Subcutaneous abdominal adipose tissue (tissue), 5 donors: Measurements from ENCODE around the gene TRPM2.

ENCODE experiments used
- H3K27ac ChIP-seq: one replicate; pipeline ENCODE4 v1.7.0; 2013; ENCODE audit warnings: low read depth, mild to moderate bottlenecking, inconsistent platforms, low read length, moderate library complexity
- H3K27me3 ChIP-seq, 5 donors: one replicate each; pipeline ENCODE4 v1.7.0; 2013; ENCODE audit warnings: low read length in 5 of 5, inconsistent platforms in 1 of 5; ENCODE audit not compliant: control insufficient read depth in 5 of 5, insufficient read depth in 4 of 5
- H3K36me3 ChIP-seq, 5 donors: one replicate each; pipeline ENCODE4 v1.7.0; 2013; ENCODE audit warnings: low read length in 5 of 5; ENCODE audit not compliant: control insufficient read depth in 5 of 5, insufficient read depth in 5 of 5
- H3K4me1 ChIP-seq, 5 donors: one replicate each; pipeline ENCODE4 v1.7.0; 2013; ENCODE audit warnings: low read length in 5 of 5, mild to moderate bottlenecking in 3 of 5, moderate library complexity in 1 of 5; ENCODE audit not compliant: control insufficient read depth in 5 of 5, insufficient read depth in 5 of 5
- H3K4me3 ChIP-seq, 5 donors: one replicate each; pipeline ENCODE4 v1.7.0; 2013; ENCODE audit warnings: low read length in 5 of 5, low read depth in 1 of 5
- H3K9ac ChIP-seq, 5 donors: one replicate each; pipeline ENCODE4 v1.7.0; 2013; ENCODE audit warnings: low read length in 5 of 5, mild to moderate bottlenecking in 4 of 5, moderate library complexity in 3 of 5
- H3K9me3 ChIP-seq, 5 donors: one replicate each; pipeline ENCODE4 v1.7.0; 2013; ENCODE audit warnings: low read length in 5 of 5; ENCODE audit not compliant: control insufficient read depth in 5 of 5
- donor health status: healthy.
- donor health status: healthy.
- donor health status: healthy.
- donor health status: healthy.
- donor health status: healthy.

The TRPM2 gene

DNA sequence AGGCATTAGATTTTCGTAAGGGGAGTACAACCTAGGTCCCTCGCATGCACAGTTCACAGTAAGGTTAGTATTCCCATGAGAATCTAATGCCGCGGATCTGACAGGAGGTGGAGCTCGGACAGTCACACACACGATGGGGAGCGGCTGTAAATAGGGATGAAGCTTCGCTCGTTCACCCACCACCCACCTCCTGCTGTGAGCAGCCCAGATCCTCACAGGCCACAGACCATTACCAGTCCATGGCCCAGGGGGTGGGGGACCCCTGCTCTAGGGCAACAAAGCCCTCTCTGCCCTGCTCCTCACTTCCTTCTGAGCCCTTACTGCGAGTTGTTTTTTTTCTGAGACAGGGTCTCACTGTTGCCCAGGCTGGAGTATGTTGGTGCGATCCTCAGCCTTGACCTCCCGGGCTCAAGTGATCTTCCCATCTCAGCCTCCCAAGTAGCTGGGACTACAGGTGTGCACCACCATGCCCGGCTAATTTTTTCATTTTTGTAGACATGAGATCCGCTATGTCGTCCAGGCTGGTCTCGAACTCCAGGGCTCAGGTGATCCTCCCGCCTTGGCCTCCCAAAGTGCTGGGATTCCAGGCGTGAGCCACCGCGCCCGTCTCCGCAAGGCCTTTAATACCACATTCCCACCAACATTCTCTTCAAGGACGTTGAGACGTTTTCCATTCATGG lies 21.3 kb downstream of the TRPM2 start:
- H3K27ac ChIP-seq: no peak overlapping the region
- peaks cover 0 to 32% (median 13%) of the 10 kb centered on the region in 5 donors for H3K36me3 ChIP-seq
- no peak overlapping the region for H3K4me3 ChIP-seq
- no peaks in the 10 kb centered on the region for H3K9me3 ChIP-seq
- peaks cover 0 to 20% (median 5%) of the 10 kb centered on the region in 5 donors for H3K4me1 ChIP-seq
- no peak overlapping the region for H3K9ac ChIP-seq
- H3K27me3 ChIP-seq: peaks cover 0 to 35% (median 4%) of the 10 kb centered on the region in 5 donors

DNA sequence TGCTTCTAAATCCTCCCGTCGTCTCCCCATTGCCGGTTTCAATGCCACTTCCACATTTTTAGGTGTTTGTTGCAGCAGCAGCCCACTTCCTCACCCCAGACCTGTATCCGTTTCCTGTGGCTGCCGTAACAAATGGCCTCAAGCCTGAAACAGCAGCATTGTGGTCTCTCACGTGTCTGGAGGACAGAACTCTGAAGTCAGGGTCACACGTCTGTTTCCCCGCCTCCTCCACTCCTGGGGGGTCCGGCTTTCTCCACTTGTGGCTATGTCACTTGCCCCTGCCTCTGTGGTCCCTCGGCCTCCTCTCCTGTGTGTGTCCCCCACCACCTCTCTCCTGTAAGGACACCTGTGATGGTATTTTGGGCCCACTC lies 21.8 kb downstream of the TRPM2 start:
- Histone ChIP-seq H3K36me3 (peaks cover 0 to 36% (median 13%) of the 10 kb centered on the region in 5 donors), H3K9me3 (no peaks in the 10 kb centered on the region), H3K4me3 (no peak overlapping the region), H3K9ac (no peak overlapping the region), H3K27me3 (peaks cover 0 to 34% (median 4%) of the 10 kb centered on the region in 5 donors), H3K4me1 (peaks cover 0 to 15% (median under 1%) of the 10 kb centered on the region in 5 donors), H3K27ac (no peak overlapping the region)

- Histone ChIP-seq H3K27me3 (peaks cover 0 to 31% (median 1%) of the 10 kb centered on the region in 5 donors), H3K27ac (no peak overlapping the region), H3K36me3 (peaks cover 0 to 41% (median 13%) of the 10 kb centered on the region in 5 donors)
These were observed 22.4 kb downstream of the TRPM2 start for GRCh38 chr21:44375761-44376241.

DNA sequence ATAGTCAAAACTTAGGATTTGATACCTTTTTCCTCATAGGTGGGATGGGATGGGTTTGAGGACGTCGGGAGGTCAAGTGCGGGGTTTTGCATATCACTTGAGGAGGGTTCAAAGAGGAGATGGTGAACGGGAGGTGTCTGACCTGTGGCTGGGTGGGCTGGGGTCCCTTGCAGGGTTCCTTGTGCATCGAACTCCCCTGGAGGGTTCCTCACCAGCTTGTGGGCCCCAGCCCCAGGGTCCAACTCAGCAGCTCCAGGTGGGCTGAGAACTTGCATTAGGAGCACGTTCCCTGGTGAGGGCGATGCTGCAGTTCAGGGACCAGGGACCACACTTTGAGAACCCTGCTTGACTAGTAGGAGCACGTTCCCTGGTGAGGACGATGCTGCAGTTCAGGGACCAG lies 23.2 kb downstream of the TRPM2 start:
- Histone ChIP-seq H3K36me3 (peaks cover 0 to 45% (median 13%) of the 10 kb centered on the region in 5 donors), H3K4me1 (peaks cover 0 to 14% (median 0%) of the 10 kb centered on the region in 5 donors), H3K9ac (no peak overlapping the region), H3K27me3 (peaks cover 0 to 31% (median 0%) of the 10 kb centered on the region in 5 donors), H3K27ac (no peak overlapping the region), H3K4me3 (no peak overlapping the region), H3K9me3 (no peaks in the 10 kb centered on the region)

More at GRCh38 chr21:44375761-44376241, 22.4 kb downstream of the TRPM2 start:
- Histone ChIP-seq H3K4me1 (peaks cover 0 to 14% (median 0%) of the 10 kb centered on the region in 5 donors), H3K4me3 (no peak overlapping the region), H3K9ac (no peak overlapping the region), H3K9me3 (no peaks in the 10 kb centered on the region)

GRCh38 chr21:44377201-44377921 lies 23.9 kb downstream of the TRPM2 start:
- Histone ChIP-seq H3K4me3 (no peak overlapping the region), H3K4me1 (peaks cover 0 to 14% (median 0%) of the 10 kb centered on the region in 5 donors), H3K9ac (no peak overlapping the region), H3K27ac (no peak overlapping the region), H3K36me3 (peaks cover 0 to 43% (median 13%) of the 10 kb centered on the region in 5 donors), H3K27me3 (peaks cover 0 to 31% (median 0%) of the 10 kb centered on the region in 5 donors), H3K9me3 (peaks cover 0 to 2% (median 0%) of the 10 kb centered on the region in 5 donors)

DNA sequence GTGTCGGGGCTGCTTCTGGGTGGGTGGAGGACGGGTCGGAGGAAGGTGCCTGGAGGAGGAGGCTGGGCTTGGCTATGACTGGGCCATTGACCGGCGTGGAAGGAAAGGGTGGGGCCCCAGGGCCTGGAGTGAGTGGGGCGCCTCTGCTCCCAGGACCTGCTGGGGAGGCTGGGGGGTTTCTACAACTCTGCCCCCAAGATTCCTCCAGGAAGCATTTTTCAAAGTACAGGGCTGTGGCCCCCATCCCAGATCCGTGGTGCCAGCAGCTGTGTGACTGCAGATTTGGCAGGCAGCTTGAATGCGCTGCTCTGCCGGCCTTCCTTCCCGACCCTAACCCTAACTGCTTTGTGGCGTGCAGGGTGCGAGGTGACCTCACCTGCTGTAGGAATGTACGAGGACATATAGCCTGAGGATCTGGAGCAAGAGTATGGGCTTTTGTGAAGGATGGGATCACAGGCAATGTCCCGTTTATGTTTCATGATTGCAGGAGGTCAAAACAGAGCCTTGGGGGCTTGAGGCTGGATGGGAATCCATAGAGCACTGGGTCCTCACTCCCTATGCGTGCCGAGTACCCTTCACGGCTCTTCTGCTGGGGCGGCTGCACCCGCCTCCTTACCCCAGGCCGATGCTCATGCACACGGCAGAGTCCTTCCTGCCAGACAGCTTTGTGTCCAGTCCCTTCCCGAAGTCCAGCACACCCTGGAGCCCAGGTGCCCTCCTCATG lies 24.7 kb downstream of the TRPM2 start:
- Histone ChIP-seq H3K27me3 (peaks cover 0 to 31% (median 0%) of the 10 kb centered on the region in 5 donors), H3K27ac (no peak overlapping the region), H3K4me1 (peaks cover 0 to 14% (median 0%) of the 10 kb centered on the region in 5 donors), H3K9ac (no peak overlapping the region), H3K4me3 (no peak overlapping the region), H3K36me3 (peaks cover 0 to 49% (median 14%) of the 10 kb centered on the region in 5 donors), H3K9me3 (peaks cover 0 to 5% (median 0%) of the 10 kb centered on the region in 5 donors)

DNA sequence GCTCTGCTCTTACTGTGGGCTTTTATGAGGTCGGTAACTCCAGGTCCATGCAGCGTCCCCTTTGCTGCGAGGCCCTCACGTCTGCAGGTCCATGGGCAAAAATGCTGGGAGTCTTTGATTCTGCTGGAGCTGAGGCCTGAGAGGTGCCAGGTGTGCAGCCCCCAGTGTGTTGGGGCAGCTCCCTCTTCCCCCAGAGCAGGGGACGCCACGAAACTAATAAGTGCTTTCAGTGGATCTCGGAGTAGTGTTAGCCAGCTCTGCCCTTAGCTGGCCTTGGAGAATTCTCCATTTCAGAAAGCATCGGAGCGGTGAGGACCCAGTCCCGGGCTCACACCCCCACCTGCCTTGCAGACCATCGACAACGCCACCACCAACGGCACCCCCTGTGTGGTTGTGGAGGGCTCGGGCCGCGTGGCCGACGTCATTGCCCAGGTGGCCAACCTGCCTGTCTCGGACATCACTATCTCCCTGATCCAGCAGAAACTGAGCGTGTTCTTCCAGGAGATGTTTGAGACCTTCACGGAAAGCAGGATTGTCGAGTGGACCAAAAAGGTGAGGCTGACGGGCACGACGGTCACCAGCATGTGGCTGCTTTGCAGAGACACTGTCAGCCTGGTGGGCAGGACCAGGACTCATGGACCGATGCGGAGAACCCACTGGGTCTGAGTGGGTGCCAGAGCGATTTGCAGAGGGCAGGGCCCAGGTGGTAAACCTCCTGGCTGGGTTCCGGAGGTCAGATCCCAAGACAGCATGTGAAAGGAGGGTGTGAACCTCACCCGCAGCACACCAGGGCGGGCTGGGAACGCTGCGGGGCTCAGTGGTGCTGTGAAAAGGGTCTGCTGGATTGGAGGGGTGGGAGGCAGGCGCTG lies 25.5 kb downstream of the TRPM2 start:
- Histone ChIP-seq H3K9me3 (peaks cover 0 to 8% (median 0%) of the 10 kb centered on the region in 5 donors), H3K9ac (no peak overlapping the region), H3K36me3 (peaks cover 0 to 53% (median 14%) of the 10 kb centered on the region in 5 donors), H3K4me3 (no peak overlapping the region), H3K27me3 (peaks cover 0 to 31% (median 0%) of the 10 kb centered on the region in 5 donors), H3K27ac (no peak overlapping the region), H3K4me1 (peaks cover 0 to 14% (median 0%) of the 10 kb centered on the region in 5 donors)

- Histone ChIP-seq H3K27ac (no peak overlapping the region), H3K27me3 (peaks cover 0 to 31% (median 0%) of the 10 kb centered on the region in 5 donors), H3K9me3 (peaks cover 3 to 13% (median 6%) of the 10 kb centered on the region in 5 donors), H3K4me3 (no peak overlapping the region), H3K4me1 (peaks cover 0 to 13% (median 0%) of the 10 kb centered on the region in 5 donors), H3K36me3 (peaks cover 2 to 56% (median 14%) of the 10 kb centered on the region in 5 donors), H3K9ac (no peak overlapping the region)
These were observed 26.1 kb downstream of the TRPM2 start for GRCh38 chr21:44379515-44379848.
